Measurements from ENCODE around the gene TMEM8B.

DNA sequence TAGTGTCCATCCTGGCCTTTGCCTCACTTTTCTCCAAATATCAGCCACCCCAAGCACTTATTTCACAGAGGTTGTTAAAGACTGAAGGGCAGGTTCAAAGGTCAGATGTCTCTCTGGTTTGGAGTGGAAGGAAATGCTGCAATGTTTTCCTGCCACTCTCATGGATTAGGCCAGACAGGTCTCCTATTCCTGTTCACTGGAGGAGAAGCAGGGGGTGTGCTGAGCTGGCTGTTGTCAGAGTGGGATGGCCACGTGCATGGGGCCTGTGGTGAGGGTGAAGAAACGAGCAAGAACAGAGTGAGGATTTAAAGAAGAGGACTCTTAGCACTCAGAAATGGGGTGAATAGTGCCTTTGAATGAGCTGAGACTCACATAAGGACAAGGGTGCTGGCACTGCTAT, 6.7 kb downstream of the TMEM8B start:
- no peak for TF ChIP-seq EZH2 (IDR thresholded peaks at IDR 0.05; ENCODE audit: low read length)
- TF ChIP-seq, protein P1, sequence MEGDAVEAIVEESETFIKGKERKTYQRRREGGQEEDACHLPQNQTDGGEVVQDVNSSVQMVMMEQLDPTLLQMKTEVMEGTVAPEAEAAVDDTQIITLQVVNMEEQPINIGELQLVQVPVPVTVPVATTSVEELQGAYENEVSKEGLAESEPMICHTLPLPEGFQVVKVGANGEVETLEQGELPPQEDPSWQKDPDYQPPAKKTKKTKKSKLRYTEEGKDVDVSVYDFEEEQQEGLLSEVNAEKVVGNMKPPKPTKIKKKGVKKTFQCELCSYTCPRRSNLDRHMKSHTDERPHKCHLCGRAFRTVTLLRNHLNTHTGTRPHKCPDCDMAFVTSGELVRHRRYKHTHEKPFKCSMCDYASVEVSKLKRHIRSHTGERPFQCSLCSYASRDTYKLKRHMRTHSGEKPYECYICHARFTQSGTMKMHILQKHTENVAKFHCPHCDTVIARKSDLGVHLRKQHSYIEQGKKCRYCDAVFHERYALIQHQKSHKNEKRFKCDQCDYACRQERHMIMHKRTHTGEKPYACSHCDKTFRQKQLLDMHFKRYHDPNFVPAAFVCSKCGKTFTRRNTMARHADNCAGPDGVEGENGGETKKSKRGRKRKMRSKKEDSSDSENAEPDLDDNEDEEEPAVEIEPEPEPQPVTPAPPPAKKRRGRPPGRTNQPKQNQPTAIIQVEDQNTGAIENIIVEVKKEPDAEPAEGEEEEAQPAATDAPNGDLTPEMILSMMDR (optimal IDR thresholded peaks at IDR 0.05 in 1 of 3, IDR thresholded peaks at IDR 0.05 in 1 of 3, conservative IDR thresholded peaks at IDR 0.05 in 1 of 3; ENCODE audit: extremely low read depth in 1 of 3, insufficient read depth in 2 of 3, low read length in 3 of 3): no peak
